ENCODE measurements around the gene PLEKHA5. TPM values are rescaled to one million over a fixed set of nuclear protein-coding genes. Genes with fewer than 3 reads are reported as not detected.

The PLEKHA5 gene
- polyA plus RNA-seq, 1 of the 3 experiments (the other 2 are of a cell fraction), result 7.1 TPM

GRCh38 chr12:19148860-19149259 is 19.3 kb downstream of the PLEKHA5 start (continued):
- TF ChIP-seq IRF3 (IDR thresholded peaks at IDR 0.05; ENCODE audit: low read depth, low read length) (no peak), YY1 (IDR thresholded peaks at IDR 0.05; ENCODE audit: low read depth) (no peak), RAD21 (IDR thresholded peaks at IDR 0.05; ENCODE audit: low read length) (no peak), CTCF (IDR thresholded peaks at IDR 0.05) (no peak)

- Histone ChIP-seq H2AFZ (ENCODE audit: low read depth) (no peak overlapping the region), H3K4me3 (ENCODE audit: low read depth in 2 of 2, low read length in 1 of 2) (no peak overlapping the region), H3K9me3 (no peaks in the 10 kb centered on the region), H3K4me2 (no peak overlapping the region), H3K4me1 (ENCODE audit: control insufficient read depth in 1 of 2, insufficient read depth in 2 of 2, low read depth in 1 of 2, low read length in 1 of 2) (no peaks in the 10 kb centered on the region; a peak in 1 of 4 replicates), H3K27ac (ENCODE audit: low read depth in 2 of 2, low read length in 1 of 2) (no peak overlapping the region), H3K9ac (no peak overlapping the region), H3K79me2 (ENCODE audit: insufficient read depth) (peaks cover 7% of the 10 kb centered on the region; the same call in 1 of the 2 replicates), H3K27me3 (ENCODE audit: insufficient read depth) (no peaks in the 10 kb centered on the region), H4K20me1 (ENCODE audit: insufficient read depth) (no peaks in the 10 kb centered on the region; the same call in 1 of the 2 replicates), H3F3A (replicated peaks; ENCODE audit: insufficient read depth) (no peaks in the 10 kb centered on the region), H3K9me2 (no peaks in the 10 kb centered on the region), H3K36me3 (replicated peaks in 1 of 2; ENCODE audit: control insufficient read depth in 1 of 2, insufficient read depth in 2 of 2, low read length in 1 of 2) (peaks cover 0 to 9% of the 10 kb centered on the region in 2 experiments)
- ChIA-PET CTCF (no interaction called here), POLR2A (no interaction called here)
- TF ChIP-seq MXI1 (IDR thresholded peaks at IDR 0.05; ENCODE audit: low read depth, low read length) (no peak), RXRA (IDR thresholded peaks at IDR 0.05; ENCODE audit: borderline replicate concordance, low read depth) (no peak), EZH2phosphoT487 (IDR thresholded peaks at IDR 0.05; ENCODE audit: borderline replicate concordance, low read depth) (no peak), FOXJ3 (CRISPR knock-in tag; IDR thresholded peaks at IDR 0.05) (no peak), RFX5 (IDR thresholded peaks at IDR 0.05; ENCODE audit: low read length) (no peak), MEF2A (IDR thresholded peaks at IDR 0.05; ENCODE audit: borderline replicate concordance, low read depth) (no peak), USF2 (IDR thresholded peaks at IDR 0.05; ENCODE audit: borderline replicate concordance, low read depth, low read length) (no peak), GABPA (IDR thresholded peaks at IDR 0.05; ENCODE audit: low read depth) (no peak), EP300 (IDR thresholded peaks at IDR 0.05; ENCODE audit: borderline replicate concordance in 1 of 2, low read depth in 1 of 2, low read length in 1 of 2) (no peak), YY1 (IDR thresholded peaks at IDR 0.05; ENCODE audit: low read depth) (no peak), TCF12 (IDR thresholded peaks at IDR 0.05) (no peak), POLR2AphosphoS5 (IDR thresholded peaks at IDR 0.05; ENCODE audit: low read depth, low read length) (no peak), NFIC (IDR thresholded peaks at IDR 0.05; ENCODE audit: borderline replicate concordance) (no peak), FOSL2 (IDR thresholded peaks at IDR 0.05; ENCODE audit: borderline replicate concordance, low read depth) (no peak), RCOR1 (IDR thresholded peaks at IDR 0.05; ENCODE audit: low read length) (no peak), SMC3 (IDR thresholded peaks at IDR 0.05; ENCODE audit: low read depth, low read length) (no peak), PBX3 (IDR thresholded peaks at IDR 0.05) (no peak), USF1 (IDR thresholded peaks at IDR 0.05; ENCODE audit: borderline replicate concordance, low read depth) (no peak)
- no peak for DNase-seq
- 94% methylated on average over 2 of the region's 2 CpGs for WGBS (ENCODE audit: low lambda C conversion rate)
These were observed 20.9 kb downstream of the PLEKHA5 start for GRCh38 chr12:19150273-19150900.
